Spleen (tissue), 7 donors: ENCODE measurements around the gene ZC3H18.

Experiments
- CTCF ChIP-seq, 11 experiments: fragments of 200-600 bp in 7 of 11; fragments of 450-650 bp in 4 of 11; sonication (generic) in 4 of 11; IDR thresholded peaks in 8 of 11; conservative IDR thresholded peaks in 3 of 11; 1 replicate in 7 of 11; 2 replicates in 4 of 11; pipeline versions ENCODE4 v1.4.0 to v1.8.0; 2016 to 2021; ENCODE audit warnings: antibody characterized with exemption in 11 of 11, inconsistent platforms in 4 of 11, mild to moderate bottlenecking in 1 of 11
- POLR2A ChIP-seq, 3 donors: fragments of 450-650 bp; IDR thresholded peaks; one replicate each; pipeline ENCODE4 v1.5.1; 2017; ENCODE audit warnings: antibody characterized with exemption in 3 of 3, mild to moderate bottlenecking in 1 of 3
- POLR2AphosphoS5 ChIP-seq, 3 donors: sonication (generic); formaldehyde crosslinking; IDR thresholded peaks; one replicate each; pipeline ENCODE4 v1.5.1; 2017; ENCODE audit warnings: antibody characterized with exemption in 3 of 3
- donor health status: DM: no; HTN: no; CAD: no; lungs with moderate emphysema.
- donor health status: DM: no; HTN: no; CAD: no.
- donor health status: DM: no; HTN: no; CAD: no.

- TF ChIP-seq CTCF (IDR thresholded peaks at IDR 0.05 in 8 of 11, conservative IDR thresholded peaks at IDR 0.05 in 3 of 11) (no peak), POLR2A (IDR thresholded peaks at IDR 0.05) (no peak), POLR2AphosphoS5 (IDR thresholded peaks at IDR 0.05) (no peak)
Observed at GRCh38 chr16:88566158-88566557, 4.0 kb upstream of the ZC3H18 start.
